Mesenchymal stem cell (in vitro differentiated cells and primary cell): ENCODE data around the gene ACSL5.
A peak's percentile ranks its signal among the peaks of the same experiment; 100 is the strongest.

Experiments
- DNase-seq: peaks from one replicate; pipeline ENCODE4 v3.0.0-alpha.2; 2013
- H2AFZ ChIP-seq: one replicate; pipeline ENCODE4 v1.6.1; 2013; ENCODE audit warnings: low read depth, mild to moderate bottlenecking, control low read depth, inconsistent platforms, low read length, moderate library complexity
- H2AK5ac ChIP-seq: 2 replicates; pipeline ENCODE4 v1.6.1; 2013; ENCODE audit warnings: low read length, moderate library complexity, mild to moderate bottlenecking, inconsistent platforms; ENCODE audit not compliant: severe bottlenecking
- H2BK120ac ChIP-seq: one replicate; pipeline ENCODE4 v1.6.1; 2013; ENCODE audit warnings: low read depth, mild to moderate bottlenecking, inconsistent platforms, low read length, moderate library complexity
- H2BK12ac ChIP-seq, 2 experiments: one replicate each; pipeline ENCODE4 v1.6.1; 2013; ENCODE audit warnings: inconsistent platforms in 2 of 2, low read length in 2 of 2, mild to moderate bottlenecking in 2 of 2, moderate library complexity in 2 of 2, control low read depth in 1 of 2
- H2BK15ac ChIP-seq: one replicate; pipeline ENCODE4 v1.6.1; 2013; ENCODE audit warnings: mild to moderate bottlenecking, low read depth, inconsistent platforms; ENCODE audit not compliant: poor library complexity, severe bottlenecking
- H2BK5ac ChIP-seq: 2 replicates; pipeline ENCODE4 v1.6.1; 2013; ENCODE audit warnings: low read depth, mild to moderate bottlenecking, low read length, control low read depth, inconsistent platforms; ENCODE audit not compliant: poor library complexity, severe bottlenecking
- H3K14ac ChIP-seq, 2 experiments: one replicate each; pipeline ENCODE4 v1.6.1; 2013; ENCODE audit warnings: inconsistent platforms in 2 of 2, low read length in 2 of 2, control low read depth in 1 of 2, mild to moderate bottlenecking in 1 of 2, moderate library complexity in 1 of 2
- H3K18ac ChIP-seq, 2 experiments: one replicate each; pipeline ENCODE4 v1.6.1; 2013; ENCODE audit warnings: inconsistent platforms in 2 of 2, low read length in 2 of 2, control low read depth in 1 of 2, low read depth in 1 of 2, mild to moderate bottlenecking in 1 of 2
- H3K23ac ChIP-seq, 2 experiments: one replicate each; pipeline ENCODE4 v1.6.1; 2013; ENCODE audit warnings: inconsistent platforms in 2 of 2, low read length in 2 of 2, mild to moderate bottlenecking in 2 of 2, moderate library complexity in 2 of 2, control low read depth in 1 of 2
- H3K27ac ChIP-seq: 2 replicates; pipeline ENCODE4 v1.5.1; 2013; ENCODE audit warnings: mild to moderate bottlenecking, moderate library complexity, low read length, control low read depth, inconsistent platforms; ENCODE audit not compliant: poor library complexity, severe bottlenecking
- H3K27me3 ChIP-seq, 2 experiments: 2 replicates each; pipeline versions ENCODE4 v1.6.1 to v1.7.0; 2013; ENCODE audit warnings: low read length in 2 of 2, mild to moderate bottlenecking in 2 of 2, moderate library complexity in 2 of 2, control low read depth in 1 of 2, inconsistent platforms in 1 of 2; ENCODE audit not compliant: control insufficient read depth in 1 of 2, insufficient read depth in 1 of 2
- H3K36me3 ChIP-seq, 2 experiments: 2 replicates each; pipeline versions ENCODE4 v1.6.1 to v1.7.0; 2013; ENCODE audit warnings: low read length in 2 of 2, control low read depth in 1 of 2, inconsistent platforms in 1 of 2, low read depth in 1 of 2, mild to moderate bottlenecking in 1 of 2; ENCODE audit not compliant: insufficient read depth in 2 of 2, control insufficient read depth in 1 of 2
- H3K4ac ChIP-seq, 2 experiments: one replicate each; pipeline ENCODE4 v1.6.1; 2013; ENCODE audit warnings: inconsistent platforms in 2 of 2, low read length in 2 of 2, mild to moderate bottlenecking in 2 of 2, moderate library complexity in 2 of 2, control low read depth in 1 of 2, low read depth in 1 of 2
- H3K4me1 ChIP-seq: 2 replicates; pipeline ENCODE4 v1.6.1; 2013; ENCODE audit warnings: low read depth, low read length, control low read depth; ENCODE audit not compliant: control insufficient read depth, insufficient read depth
- H3K4me2 ChIP-seq: 2 replicates; pipeline ENCODE4 v1.6.1; 2013; ENCODE audit warnings: low read length, mild to moderate bottlenecking, inconsistent platforms; ENCODE audit not compliant: poor library complexity, severe bottlenecking
- H3K4me3 ChIP-seq, 2 experiments: 2 replicates each; pipeline versions ENCODE4 v1.5.1 to v1.7.0; 2013; ENCODE audit warnings: low read length in 2 of 2, mild to moderate bottlenecking in 2 of 2, control low read depth in 1 of 2, low read depth in 1 of 2; ENCODE audit not compliant: insufficient read depth in 1 of 2
- H3K79me1 ChIP-seq: replicated peaks from 2 replicates; pipeline ENCODE4 v1.6.1; 2013; ENCODE audit warnings: mild to moderate bottlenecking, control low read depth, low read length, inconsistent platforms; ENCODE audit not compliant: poor library complexity, severe bottlenecking
- H3K9ac ChIP-seq: 2 replicates; pipeline ENCODE4 v1.7.0; 2013; ENCODE audit warnings: mild to moderate bottlenecking, low read length, moderate library complexity
- H3K9me3 ChIP-seq: 2 replicates; pipeline ENCODE4 v1.7.0; 2013; ENCODE audit warnings: mild to moderate bottlenecking, low read length; ENCODE audit not compliant: control insufficient read depth
- H4K8ac ChIP-seq: one replicate; pipeline ENCODE4 v1.6.1; 2013; ENCODE audit warnings: inconsistent platforms, mild to moderate bottlenecking, low read length, moderate library complexity
- H4K91ac ChIP-seq: one replicate; pipeline ENCODE4 v1.6.1; 2013; ENCODE audit warnings: mild to moderate bottlenecking, low read length, inconsistent platforms
- WGBS: methylation state at CpG from one replicate; pipeline ENCODE4 v1.1.7; 2013; ENCODE audit warnings: mixed read lengths; 5-methylcytosine and 5-hydroxymethylcytosine counted together

ACSL5 gene

DNA sequence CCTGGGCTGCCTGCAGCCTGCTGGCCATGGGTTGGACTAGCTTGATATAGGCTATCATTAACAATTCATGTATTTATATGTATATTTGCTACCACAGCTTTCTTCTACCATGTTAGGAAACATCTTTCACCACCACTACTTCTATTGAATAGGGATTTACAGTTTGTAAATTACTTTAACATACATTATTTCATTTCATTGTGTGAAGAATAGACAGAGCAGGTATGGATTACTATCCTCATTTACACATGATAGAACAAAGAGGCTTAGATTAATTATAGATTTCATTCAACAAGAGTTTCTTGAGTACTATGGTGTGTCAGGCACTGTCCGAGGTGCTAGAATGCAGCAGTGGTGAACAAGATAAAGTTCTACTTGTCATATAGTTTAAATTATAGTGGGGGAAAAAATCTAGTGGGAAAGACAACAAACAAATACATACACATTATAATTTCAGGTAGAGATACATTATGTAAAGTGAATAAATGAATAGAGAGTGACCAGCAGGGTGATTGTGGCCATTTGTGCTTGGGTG lies 93.7 kb downstream of the ACSL5 start:
- Histone ChIP-seq H2AFZ (no peak overlapping the region), H3K14ac (no peak overlapping the region), H3K79me1 (peaks cover 14% of the 10 kb centered on the region), H3K9ac (no peak overlapping the region), H3K4me3 (no peak overlapping the region), H3K36me3 (peaks cover 3 to 46% of the 10 kb centered on the region in 2 experiments), H3K27ac (no peak overlapping the region), H2AK5ac (no peak overlapping the region), H3K27me3 (no peaks in the 10 kb centered on the region), H3K18ac (no peak overlapping the region), H3K4me1 (no peaks in the 10 kb centered on the region), H2BK5ac (no peak overlapping the region), H4K91ac (no peak overlapping the region), H3K4ac (no peak overlapping the region), H3K4me2 (no peak overlapping the region), H3K23ac (no peak overlapping the region), H4K8ac (no peak overlapping the region), H3K9me3 (no peaks in the 10 kb centered on the region), H2BK12ac (no peak overlapping the region), H2BK120ac (no peak overlapping the region), H2BK15ac (no peak overlapping the region)
- DNase-seq, result no peak
- no CpG with 5 or more reads among the region's 1 CpG for WGBS

DNA sequence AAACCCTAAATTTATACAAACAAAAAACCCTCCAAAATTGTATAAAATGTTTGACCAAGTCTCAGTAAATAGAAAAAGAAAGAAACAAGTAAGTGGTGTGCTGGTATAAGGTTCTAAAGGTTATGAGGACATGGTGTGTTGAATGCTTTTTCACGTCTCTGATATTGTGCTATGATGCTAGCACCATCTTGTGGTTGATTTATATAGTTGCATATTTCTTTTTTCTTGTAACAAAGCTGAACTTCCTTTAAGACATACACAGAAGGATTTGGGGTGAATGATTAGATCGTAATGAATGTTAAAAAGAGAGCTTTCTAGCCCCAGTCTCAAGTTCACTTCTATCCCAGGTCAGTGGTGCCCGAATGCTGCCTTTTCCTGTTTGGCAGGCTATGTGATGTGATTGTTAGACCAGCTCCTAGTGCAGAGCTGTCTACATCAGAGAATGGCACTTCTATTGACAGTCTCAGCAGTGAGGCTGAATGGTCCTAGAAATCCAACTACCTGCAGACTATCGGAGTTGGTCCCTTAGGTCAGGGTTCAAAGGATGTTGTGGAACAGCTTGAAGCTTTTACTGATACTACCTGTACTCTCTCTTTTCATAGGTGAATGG lies 98.1 kb downstream of the ACSL5 start:
- Histone ChIP-seq H3K9ac (peak overlapping the region; percentile 26), H3K79me1 (peaks cover 14% of the 10 kb centered on the region), H3K23ac (no peak overlapping the region), H3K18ac (no peak overlapping the region), H2BK120ac (no peak overlapping the region), H3K27me3 (no peaks in the 10 kb centered on the region), H3K4me2 (no peak overlapping the region), H4K8ac (no peak overlapping the region), H2BK5ac (no peak overlapping the region), H2AK5ac (no peak overlapping the region), H2AFZ (no peak overlapping the region), H3K14ac (no peak overlapping the region), H3K36me3 (peaks cover 0 to 17% of the 10 kb centered on the region in 2 experiments), H3K27ac (no peak overlapping the region), H3K4ac (no peak overlapping the region), H2BK12ac (no peak overlapping the region), H3K4me3 (no peak overlapping the region), H3K9me3 (no peaks in the 10 kb centered on the region), H3K4me1 (no peaks in the 10 kb centered on the region), H2BK15ac (no peak overlapping the region), H4K91ac (no peak overlapping the region)
- peak; percentile 63 for DNase-seq
- 33% methylated on average over 3 of the region's 4 CpGs for WGBS

DNA sequence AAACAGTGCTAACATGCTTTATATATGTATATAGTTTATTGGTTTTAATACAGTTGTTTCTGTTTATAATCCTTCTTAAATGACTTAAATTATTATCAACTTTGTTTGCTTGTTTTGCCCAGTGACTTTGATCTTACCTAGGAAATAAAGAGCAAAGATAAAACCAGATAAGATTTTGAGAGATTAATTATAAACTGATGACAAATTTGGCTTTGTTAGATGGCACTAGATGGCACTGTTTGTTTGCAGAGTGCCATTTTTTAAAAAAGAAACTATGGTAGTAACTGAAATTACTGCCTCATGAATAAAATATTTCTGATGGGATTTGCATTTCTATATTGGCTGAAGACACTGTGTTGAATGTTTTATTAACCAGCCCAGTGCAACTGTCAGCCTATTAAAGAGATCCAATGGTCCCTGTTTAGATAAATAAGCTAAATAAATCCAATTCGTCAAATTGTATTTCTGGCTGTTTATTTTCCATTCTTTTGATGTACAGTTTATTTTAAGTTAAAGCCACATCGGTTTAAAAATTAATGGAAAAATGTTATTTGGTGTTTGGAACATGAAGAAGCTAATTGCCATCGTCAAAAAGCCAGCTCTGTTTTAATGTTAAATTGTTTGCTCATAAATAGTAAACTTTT lies 101.8 kb downstream of the ACSL5 start:
- no peak overlapping the region for H3K18ac ChIP-seq
- no peak overlapping the region for H2BK5ac ChIP-seq
- H4K8ac ChIP-seq, result no peak overlapping the region
- no peaks in the 10 kb centered on the region for H3K27me3 ChIP-seq
- H3K23ac ChIP-seq, result no peak overlapping the region
- WGBS, result 98% methylated on average over 3 of the region's 3 CpGs
- H3K27ac ChIP-seq, result no peak overlapping the region
- no peaks in the 10 kb centered on the region for H3K4me1 ChIP-seq
- H3K4ac ChIP-seq, result no peak overlapping the region
- H3K9ac ChIP-seq, result peak overlapping the region; percentile 34
- peaks cover 17% of the 10 kb centered on the region for H3K79me1 ChIP-seq
- no peak overlapping the region for H3K14ac ChIP-seq
- H2BK15ac ChIP-seq, result no peak overlapping the region
- no peaks in the 10 kb centered on the region for H3K9me3 ChIP-seq
- H2AK5ac ChIP-seq, result no peak overlapping the region
- H3K36me3 ChIP-seq, result peaks cover 0 to 3% of the 10 kb centered on the region in 2 experiments
- no peak overlapping the region for H3K4me2 ChIP-seq
- H2BK12ac ChIP-seq, result no peak overlapping the region
- no peak overlapping the region for H4K91ac ChIP-seq
- no peak overlapping the region for H2BK120ac ChIP-seq
- peak; percentile 12 for DNase-seq
- H3K4me3 ChIP-seq, result no peak overlapping the region
- H2AFZ ChIP-seq, result no peak overlapping the region
